ENCODE measurements around the gene FAM117B.

FAM117B gene

DNA sequence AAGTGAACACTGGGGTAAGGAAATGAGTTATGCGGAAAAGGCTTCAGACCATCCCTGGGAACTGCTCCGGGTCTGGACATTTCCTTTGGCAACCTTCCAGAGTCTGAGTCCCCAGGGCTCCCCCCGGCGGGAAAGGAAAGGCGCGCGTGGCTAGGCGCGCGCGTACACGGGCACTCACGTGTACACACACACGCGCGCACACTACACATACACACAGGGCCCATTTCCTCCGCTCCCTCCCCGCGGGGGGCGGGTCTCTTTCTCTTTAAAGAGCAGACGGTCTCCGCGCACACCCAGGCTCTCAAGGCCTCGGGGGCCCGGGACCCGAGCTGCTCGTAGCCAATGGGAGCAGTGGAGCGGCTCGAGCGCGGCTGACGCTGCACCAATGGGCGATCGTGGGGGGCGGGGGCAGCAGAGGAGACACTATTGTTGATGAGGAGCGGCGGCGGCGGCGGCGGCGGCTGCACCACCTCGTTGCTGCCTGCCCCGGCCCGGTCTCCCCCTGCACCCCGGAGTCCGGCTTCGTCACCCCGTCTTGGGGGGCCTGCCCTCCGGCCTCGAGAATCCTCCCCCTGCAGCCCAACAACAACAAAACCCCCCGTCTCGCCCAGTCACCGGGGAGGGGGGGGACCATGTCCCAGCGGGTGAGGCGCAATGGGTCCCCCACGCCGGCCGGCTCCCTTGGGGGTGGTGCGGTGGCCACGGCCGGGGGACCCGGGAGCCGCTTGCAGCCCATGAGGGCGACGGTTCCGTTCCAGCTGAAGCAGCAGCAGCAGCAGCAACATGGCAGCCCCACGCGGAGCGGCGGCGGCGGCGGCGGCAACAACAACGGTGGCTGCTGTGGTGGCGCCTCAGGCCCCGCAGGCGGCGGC lies at the start of gene FAM117B:
TSS of gene FAM117B (plus strand) at position 414 of the 872 bp plus-strand sequence. CDS start at position 633, 219 bp downstream.
- H3K4me3 ChIP-seq (ENCODE audit: low read length), result peak within 1 kb of the TSS; percentile 75
- no peak for TF ChIP-seq CTCF (conservative IDR thresholded peaks at IDR 0.05; ENCODE audit: low read length)
- peak; percentile 93 for DNase-seq (ENCODE audit: low read depth)

- peak overlapping the region; percentile 36 for H3K4me3 ChIP-seq (ENCODE audit: low read length)
- DNase-seq (ENCODE audit: low read depth), result peak; percentile 62
- TF ChIP-seq CTCF (conservative IDR thresholded peaks at IDR 0.05; ENCODE audit: low read length), result peak; percentile 96
These were observed 45.9 kb upstream of the FAM117B start for GRCh38 chr2:202588647-202589581.

DNA sequence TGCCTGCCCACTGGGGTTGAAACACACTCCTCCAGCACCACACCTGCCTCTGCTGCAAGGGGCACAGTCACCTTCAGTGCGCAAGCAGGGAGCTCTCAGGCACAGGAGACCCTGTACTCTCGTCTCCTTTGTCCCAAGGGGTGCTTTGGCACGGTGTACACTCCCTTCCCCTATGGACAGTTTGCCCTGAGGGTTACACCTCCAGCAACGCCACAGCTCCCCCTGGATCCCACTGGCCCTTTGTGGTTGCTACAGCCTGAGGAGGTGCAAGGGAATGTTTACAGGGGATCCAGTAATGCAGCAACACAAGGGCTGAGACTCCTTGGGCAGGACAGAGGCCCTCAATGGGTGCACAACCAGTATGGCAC lies 45.2 kb upstream of the FAM117B start:
- no peak for TF ChIP-seq CTCF (conservative IDR thresholded peaks at IDR 0.05; ENCODE audit: low read length)
- no peak overlapping the region for H3K4me3 ChIP-seq (ENCODE audit: low read length)
- no peak for DNase-seq (ENCODE audit: low read depth)

GRCh38 chr2:202592566-202592965 lies 42.2 kb upstream of the FAM117B start:
- DNase-seq (ENCODE audit: low read depth), result no peak
- no peak overlapping the region for H3K4me3 ChIP-seq (ENCODE audit: low read length)
- no peak for TF ChIP-seq CTCF (conservative IDR thresholded peaks at IDR 0.05; ENCODE audit: low read length)

- no peak for TF ChIP-seq CTCF (conservative IDR thresholded peaks at IDR 0.05; ENCODE audit: low read length)
- no peak overlapping the region for H3K4me3 ChIP-seq (ENCODE audit: low read length)
These were observed 35.7 kb upstream of the FAM117B start for GRCh38 chr2:202599105-202599504.

DNA sequence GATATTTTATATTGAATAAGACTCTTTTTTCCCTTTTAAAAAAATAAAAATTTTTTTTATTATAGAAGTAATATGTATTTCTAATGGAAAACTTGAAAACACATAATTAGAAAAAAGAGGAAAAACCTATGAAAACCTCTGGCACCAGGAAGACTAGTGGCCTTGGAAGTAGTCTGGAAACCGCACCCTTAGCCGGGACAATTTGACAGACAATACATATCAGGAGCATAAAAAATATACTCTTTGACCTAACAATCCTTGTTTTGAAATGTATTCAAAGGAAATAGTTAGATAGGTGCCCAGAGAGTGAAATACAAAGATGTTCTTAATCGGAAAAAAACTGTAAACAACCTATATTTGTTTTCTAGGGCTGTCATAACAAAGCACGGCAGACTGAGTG lies 34.9 kb upstream of the FAM117B start:
- H3K4me3 ChIP-seq (ENCODE audit: low read length), result no peak overlapping the region
- no peak for DNase-seq (ENCODE audit: low read depth)
- TF ChIP-seq CTCF (conservative IDR thresholded peaks at IDR 0.05; ENCODE audit: low read length), result no peak

More at GRCh38 chr2:202599105-202599504, 35.7 kb upstream of the FAM117B start:
- DNase-seq (ENCODE audit: low read depth), result no peak

All from AG10803 (cell line).